Neural progenitor cell (in vitro differentiated cells): ENCODE measurements around the gene PLTP. TPM values are rescaled to one million over a fixed set of nuclear protein-coding genes. Genes with fewer than 3 reads are reported as not detected.

ENCODE experiments used
- DNase-seq: peaks from one replicate; pipeline ENCODE4 v3.0.0-alpha.2; 2016; ENCODE audit warnings: low spot score
- H2AFZ ChIP-seq: fragments of 200-600 bp; sonication (generic); replicated peaks from 2 replicates; pipeline ENCODE4 v1.6.1; 2016; ENCODE audit warnings: antibody characterized with exemption
- H3F3A ChIP-seq: fragments of 200-600 bp; sonication (generic); 2 replicates; pipeline ENCODE4 v1.6.1; 2016; ENCODE audit warnings: antibody characterized with exemption, low read depth
- H3K27ac ChIP-seq: fragments of 200-600 bp; sonication (generic); 2 replicates; pipeline ENCODE4 v1.5.1; 2016; ENCODE audit warnings: mild to moderate bottlenecking
- H3K27me3 ChIP-seq: fragments of 200-600 bp; sonication (generic); 2 replicates; pipeline ENCODE4 v1.6.1; 2016; ENCODE audit warnings: mild to moderate bottlenecking, moderate library complexity
- H3K36me3 ChIP-seq: fragments of 200-600 bp; sonication (generic); 2 replicates; pipeline ENCODE4 v1.5.1; 2016
- H3K4me1 ChIP-seq: fragments of 200-600 bp; sonication (generic); 2 replicates; pipeline ENCODE4 v1.6.1; 2016; ENCODE audit warnings: mixed run types
- H3K4me2 ChIP-seq: fragments of 200-600 bp; sonication (generic); 2 replicates; pipeline ENCODE4 v1.6.1; 2016
- H3K4me3 ChIP-seq: fragments of 200-600 bp; sonication (generic); 2 replicates; pipeline ENCODE4 v1.5.1; 2016
- H3K79me2 ChIP-seq: fragments of 200-600 bp; sonication (generic); 2 replicates; pipeline ENCODE4 v1.6.1; 2016; ENCODE audit warnings: low read depth
- H3K9ac ChIP-seq: fragments of 200-600 bp; sonication (generic); 2 replicates; pipeline ENCODE4 v1.6.1; 2016
- H3K9me3 ChIP-seq: fragments of 200-600 bp; sonication (generic); 2 replicates; pipeline ENCODE4 v1.5.1; 2016; ENCODE audit warnings: low read depth
- H4K20me1 ChIP-seq: fragments of 200-600 bp; sonication (generic); 2 replicates; pipeline ENCODE4 v1.6.1; 2016; ENCODE audit warnings: low read depth
- H3K27ac Mint-ChIP-seq: 3 replicates; pipeline ENCODE4 v1.8.0; 2021; ENCODE audit warnings: mixed read lengths
- H3K27me3 Mint-ChIP-seq: 2 replicates; pipeline ENCODE4 v1.8.0; 2022; ENCODE audit warnings: low read depth, mild to moderate bottlenecking, inconsistent platforms, moderate library complexity, mixed read lengths; ENCODE audit not compliant: insufficient read depth
- H3K36me3 Mint-ChIP-seq: 3 replicates; pipeline ENCODE4 v1.8.0; 2021; ENCODE audit warnings: mixed read lengths
- H3K4me1 Mint-ChIP-seq: 3 replicates; pipeline ENCODE4 v1.8.0; 2021; ENCODE audit warnings: mixed read lengths
- H3K4me3 Mint-ChIP-seq: 3 replicates; pipeline ENCODE4 v1.8.0; 2021; ENCODE audit warnings: mild to moderate bottlenecking, moderate library complexity, mixed read lengths
- H3K9me3 Mint-ChIP-seq: 3 replicates; pipeline ENCODE4 v1.8.0; 2020; ENCODE audit warnings: mixed read lengths
- CTCF ChIP-seq: fragments of 200-600 bp; sonication (generic); IDR thresholded peaks from 2 replicates; pipeline ENCODE4 v1.5.1; 2017; ENCODE audit warnings: antibody characterized with exemption, mild to moderate bottlenecking
- EZH2 ChIP-seq: fragments of 200-600 bp; sonication (generic); IDR thresholded peaks from 2 replicates; pipeline ENCODE4 v1.6.1; 2017; ENCODE audit warnings: antibody characterized with exemption, mild to moderate bottlenecking, moderate library complexity
- EZH2phosphoT487 ChIP-seq: fragments of 200-600 bp; sonication (generic); IDR thresholded peaks from 2 replicates; pipeline ENCODE4 v1.6.1; 2017; ENCODE audit warnings: antibody characterized with exemption
- total RNA-seq: library from RNA; depleted of rRNA; stranded (reverse); fragments of >200 nt; gene quantifications from 2 replicates; pipeline ENCODE4 v1.2.3, GENCODE V29; 2015; ENCODE audit warnings: low replicate concordance

Gene PLTP
- total RNA-seq, 1 donor from 2014 or later: 22.3 TPM

DNA sequence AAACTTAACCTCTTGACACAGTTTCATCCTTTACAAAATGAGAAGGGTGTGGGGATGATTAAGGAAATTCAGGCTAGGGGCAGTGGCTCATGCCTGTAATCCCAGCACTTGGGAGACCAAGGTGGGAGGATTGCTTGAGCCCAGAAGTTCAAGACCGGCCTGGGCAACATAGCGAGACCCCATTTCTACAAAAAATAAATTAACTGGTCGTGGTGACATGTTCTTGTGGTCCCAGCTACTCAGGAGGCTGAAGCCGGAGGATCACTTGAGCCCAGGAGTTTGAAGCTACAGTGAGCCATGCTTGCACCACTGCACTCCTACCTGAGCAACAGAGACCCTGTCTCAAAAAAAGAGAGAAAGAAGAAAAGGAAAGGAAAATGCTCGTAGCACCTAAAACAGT is 45.5 kb downstream of the PLTP start:
- Mint-ChIP-seq H3K27ac (no peak overlapping the region), H3K4me1 (no peaks in the 10 kb centered on the region), H3K27me3 (no peaks in the 10 kb centered on the region), H3K4me3 (no peak overlapping the region), H3K9me3 (no peaks in the 10 kb centered on the region), H3K36me3 (no peaks in the 10 kb centered on the region)
- no peak overlapping the region for H3K9ac ChIP-seq
- TF ChIP-seq EZH2 (no peak), EZH2phosphoT487 (no peak), CTCF (no peak)
- H3K4me3 ChIP-seq: no peak overlapping the region
- no peaks in the 10 kb centered on the region for H3K4me1 ChIP-seq
- H4K20me1 ChIP-seq: no peaks in the 10 kb centered on the region
- H3K27ac ChIP-seq: no peak overlapping the region
- H3K79me2 ChIP-seq: no peaks in the 10 kb centered on the region
- H3K36me3 ChIP-seq: no peaks in the 10 kb centered on the region
- H3K27me3 ChIP-seq: no peaks in the 10 kb centered on the region
- H3K4me2 ChIP-seq: no peak overlapping the region
- H2AFZ ChIP-seq: no peak overlapping the region
- no peaks in the 10 kb centered on the region for H3K9me3 ChIP-seq
- H3F3A ChIP-seq: no peaks in the 10 kb centered on the region
- no peak for DNase-seq

- Mint-ChIP-seq H3K9me3 (no peaks in the 10 kb centered on the region), H3K4me3 (no peak overlapping the region), H3K27me3 (peaks cover 2% of the 10 kb centered on the region), H3K36me3 (no peaks in the 10 kb centered on the region), H3K4me1 (no peaks in the 10 kb centered on the region), H3K27ac (peak overlapping the region; percentile 35)
- H3K27me3 ChIP-seq: no peaks in the 10 kb centered on the region
- DNase-seq: no peak
- no peaks in the 10 kb centered on the region for H3K9me3 ChIP-seq
- TF ChIP-seq CTCF (no peak), EZH2 (no peak), EZH2phosphoT487 (no peak)
- no peak overlapping the region for H3K9ac ChIP-seq
- H3F3A ChIP-seq: no peaks in the 10 kb centered on the region
- H3K4me1 ChIP-seq: no peaks in the 10 kb centered on the region
- H3K4me2 ChIP-seq: no peak overlapping the region
- H3K79me2 ChIP-seq: no peaks in the 10 kb centered on the region
- H3K27ac ChIP-seq: no peak overlapping the region
- H3K4me3 ChIP-seq: no peak overlapping the region
- no peak overlapping the region for H2AFZ ChIP-seq
- H4K20me1 ChIP-seq: no peaks in the 10 kb centered on the region
- H3K36me3 ChIP-seq: no peaks in the 10 kb centered on the region
Observed at GRCh38 chr20:45863543-45864470, 48.1 kb downstream of the PLTP start.

GRCh38 chr20:45861221-45862075 is 50.5 kb downstream of the PLTP start:
- Mint-ChIP-seq H3K4me3 (no peak overlapping the region), H3K27ac (no peak overlapping the region), H3K27me3 (peaks cover 2% of the 10 kb centered on the region), H3K36me3 (no peaks in the 10 kb centered on the region), H3K4me1 (peaks cover 17% of the 10 kb centered on the region), H3K9me3 (no peaks in the 10 kb centered on the region)
- TF ChIP-seq EZH2phosphoT487: no peak
- no peak for TF ChIP-seq CTCF
- TF ChIP-seq EZH2: no peak
- H3K4me1 ChIP-seq: no peaks in the 10 kb centered on the region
- no peaks in the 10 kb centered on the region for H4K20me1 ChIP-seq
- H3K79me2 ChIP-seq: peaks cover 4% of the 10 kb centered on the region
- H3K27ac ChIP-seq: no peak overlapping the region
- no peaks in the 10 kb centered on the region for H3F3A ChIP-seq
- H3K4me3 ChIP-seq: no peak overlapping the region
- H2AFZ ChIP-seq: no peak overlapping the region
- no peak overlapping the region for H3K4me2 ChIP-seq
- H3K36me3 ChIP-seq: no peaks in the 10 kb centered on the region
- no peaks in the 10 kb centered on the region for H3K9me3 ChIP-seq
- DNase-seq: no peak
- H3K27me3 ChIP-seq: no peaks in the 10 kb centered on the region
- no peak overlapping the region for H3K9ac ChIP-seq
